GM23248 (cell line): ENCODE data around the gene MORC1. TPM values are rescaled to one million over a fixed set of nuclear protein-coding genes. Genes with fewer than 3 reads are reported as not detected.

Experiments used
- DNase-seq: peaks from one replicate; pipeline ENCODE4 v3.0.0-alpha.2; 2015
- H2AFZ ChIP-seq: fragments of 200-600 bp; sonication (generic); 2 replicates; pipeline ENCODE4 v1.6.1; 2016; ENCODE audit warnings: antibody characterized with exemption
- H3F3A ChIP-seq: fragments of 200-600 bp; sonication (generic); 2 replicates; pipeline ENCODE4 v1.6.1; 2016; ENCODE audit warnings: mild to moderate bottlenecking, antibody characterized with exemption, mixed run types; ENCODE audit not compliant: insufficient read depth
- H3K27ac ChIP-seq: fragments of 200-600 bp; sonication (generic); 2 replicates; pipeline ENCODE4 v1.5.1; 2016; ENCODE audit warnings: mild to moderate bottlenecking
- H3K27me3 ChIP-seq: fragments of 200-600 bp; sonication (generic); replicated peaks from 2 replicates; pipeline ENCODE4 v1.6.1; 2016; ENCODE audit warnings: mild to moderate bottlenecking; ENCODE audit not compliant: insufficient read depth
- H3K36me3 ChIP-seq: fragments of 200-600 bp; sonication (generic); 2 replicates; pipeline ENCODE4 v1.6.1; 2016; ENCODE audit warnings: low read depth, mild to moderate bottlenecking
- H3K4me1 ChIP-seq: fragments of 200-600 bp; sonication (generic); 2 replicates; pipeline ENCODE4 v1.6.1; 2016; ENCODE audit warnings: mild to moderate bottlenecking; ENCODE audit not compliant: insufficient read depth
- H3K4me2 ChIP-seq: fragments of 200-600 bp; sonication (generic); one replicate; pipeline ENCODE4 v1.6.1; 2016; ENCODE audit warnings: mild to moderate bottlenecking; ENCODE audit not compliant: unreplicated experiment
- H3K4me3 ChIP-seq: fragments of 200-600 bp; sonication (generic); 2 replicates; pipeline ENCODE4 v1.5.1; 2016; ENCODE audit warnings: mild to moderate bottlenecking
- H3K79me2 ChIP-seq: fragments of 200-600 bp; sonication (generic); 2 replicates; pipeline ENCODE4 v1.6.1; 2016; ENCODE audit warnings: mild to moderate bottlenecking; ENCODE audit not compliant: insufficient read depth
- H3K9ac ChIP-seq: fragments of 200-600 bp; sonication (generic); 2 replicates; pipeline ENCODE4 v1.6.1; 2016; ENCODE audit warnings: mild to moderate bottlenecking
- H3K9me2 ChIP-seq: fragments of 200-600 bp; sonication (generic); 2 replicates; pipeline ENCODE4 v1.6.1; 2016; ENCODE audit warnings: mixed run types, mild to moderate bottlenecking, moderate library complexity; ENCODE audit not compliant: insufficient read depth
- H3K9me3 ChIP-seq: fragments of 200-600 bp; sonication (generic); one replicate; pipeline ENCODE4 v1.6.1; 2017; ENCODE audit warnings: low read depth
- H4K20me1 ChIP-seq: fragments of 200-600 bp; sonication (generic); 2 replicates; pipeline ENCODE4 v1.6.0; 2016; ENCODE audit not compliant: insufficient read depth
- EZH2 ChIP-seq: fragments of 200-600 bp; sonication (generic); IDR thresholded peaks from 2 replicates; pipeline ENCODE4 v1.6.1; 2018; ENCODE audit warnings: antibody characterized with exemption, mild to moderate bottlenecking; ENCODE audit not compliant: insufficient read depth, poor library complexity, severe bottlenecking
- EZH2phosphoT487 ChIP-seq: fragments of 200-600 bp; sonication (generic); IDR thresholded peaks from 2 replicates; pipeline ENCODE4 v1.6.1; 2018; ENCODE audit warnings: antibody characterized with exemption, moderate library complexity, mild to moderate bottlenecking, low read depth; ENCODE audit not compliant: insufficient read depth
- WGBS, 2 experiments: methylation state at CpG; one replicate each; pipeline ENCODE4 v1.1.6; 2015 to 2017; ENCODE audit warnings: low lambda C conversion rate in 2 of 2, low coverage in 1 of 2; ENCODE audit errors: missing lambda C conversion rate in 2 of 2; 5-methylcytosine and 5-hydroxymethylcytosine counted together
- in situ Hi-C: fragments of 300-500 bp; cut with MboI; formaldehyde crosslinking; loops from 2 replicates; pipeline ENCODE4 v1.15.0; 2020
- polyA plus RNA-seq: library from polyadenylated mRNA; unstranded; fragments of >200 nt; fragmentation: Nextera tagmentation; extraction: Ambion mirVana; gene quantifications from 2 replicates; pipeline ENCODE4 v1.2.1, GENCODE V29; 2016
- total RNA-seq: library from RNA; depleted of rRNA; stranded (reverse); fragments of >200 nt; shearing (Covaris generic); gene quantifications from 2 replicates; pipeline ENCODE4 v1.2.3, GENCODE V29; 2014; rRNA removed

The MORC1 gene, protein sequence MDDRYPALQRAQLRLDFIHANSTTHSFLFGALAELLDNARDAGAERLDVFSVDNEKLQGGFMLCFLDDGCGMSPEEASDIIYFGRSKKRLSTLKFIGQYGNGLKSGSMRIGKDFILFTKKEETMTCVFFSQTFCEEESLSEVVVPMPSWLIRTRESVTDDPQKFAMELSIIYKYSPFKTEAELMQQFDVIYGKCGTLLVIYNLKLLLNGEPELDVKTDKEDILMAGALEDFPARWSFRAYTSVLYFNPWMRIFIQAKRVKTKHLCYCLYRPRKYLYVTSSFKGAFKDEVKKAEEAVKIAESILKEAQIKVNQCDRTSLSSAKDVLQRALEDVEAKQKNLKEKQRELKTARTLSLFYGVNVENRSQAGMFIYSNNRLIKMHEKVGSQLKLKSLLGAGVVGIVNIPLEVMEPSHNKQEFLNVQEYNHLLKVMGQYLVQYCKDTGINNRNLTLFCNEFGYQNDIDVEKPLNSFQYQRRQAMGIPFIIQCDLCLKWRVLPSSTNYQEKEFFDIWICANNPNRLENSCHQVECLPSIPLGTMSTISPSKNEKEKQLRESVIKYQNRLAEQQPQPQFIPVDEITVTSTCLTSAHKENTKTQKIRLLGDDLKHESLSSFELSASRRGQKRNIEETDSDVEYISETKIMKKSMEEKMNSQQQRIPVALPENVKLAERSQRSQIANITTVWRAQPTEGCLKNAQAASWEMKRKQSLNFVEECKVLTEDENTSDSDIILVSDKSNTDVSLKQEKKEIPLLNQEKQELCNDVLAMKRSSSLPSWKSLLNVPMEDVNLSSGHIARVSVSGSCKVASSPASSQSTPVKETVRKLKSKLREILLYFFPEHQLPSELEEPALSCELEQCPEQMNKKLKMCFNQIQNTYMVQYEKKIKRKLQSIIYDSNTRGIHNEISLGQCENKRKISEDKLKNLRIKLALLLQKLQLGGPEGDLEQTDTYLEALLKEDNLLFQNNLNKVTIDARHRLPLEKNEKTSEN
- total RNA-seq (not detected in 2 replicates), polyA plus RNA-seq (not detected in 2 replicates)

DNA sequence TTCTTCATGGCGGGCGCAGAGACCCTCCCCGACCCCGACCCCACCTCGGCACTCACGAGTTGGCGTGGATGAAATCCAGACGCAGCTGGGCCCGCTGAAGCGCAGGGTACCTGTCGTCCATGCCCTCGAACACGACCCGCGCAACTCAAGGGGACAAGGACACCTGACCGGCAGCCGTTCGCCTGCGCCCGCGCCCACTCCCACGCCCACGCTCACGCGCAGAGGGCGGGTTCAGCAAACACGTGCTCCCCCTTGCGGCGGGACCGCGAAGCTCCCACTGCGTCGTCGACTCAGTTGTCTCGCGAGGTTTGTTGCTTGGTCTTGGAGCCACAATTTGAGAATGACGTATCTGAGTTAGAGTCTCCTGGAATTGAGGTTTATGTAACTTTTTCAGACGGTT is at the start of gene MORC1:
Gene MORC1 (minus strand): TSS at position 196 of the 400 bp plus-strand sequence. CDS start 75 bp downstream, at position 121.
- no peak within 1 kb of the TSS for H2AFZ ChIP-seq
- DNase-seq, result no peak
- H3K27me3 ChIP-seq, result no peaks in the 10 kb centered on the region
- H3K4me3 ChIP-seq, result no peak within 1 kb of the TSS
- no peaks in the 10 kb centered on the region for H3K79me2 ChIP-seq
- TF ChIP-seq EZH2 (no peak), EZH2phosphoT487 (no peak)
- no peak within 1 kb of the TSS for H3K27ac ChIP-seq
- H3K9me3 ChIP-seq, result no peaks in the 10 kb centered on the region
- H3K36me3 ChIP-seq, result no peaks in the 10 kb centered on the region
- H3K9me2 ChIP-seq, result no peaks in the 10 kb centered on the region
- no peak within 1 kb of the TSS for H3K9ac ChIP-seq
- WGBS, 2 experiments, result 68 to 77% methylated on average over 37 to 38 of the region's 38 CpGs
- in situ Hi-C loops, result no loop called here
- no peaks in the 10 kb centered on the region for H3F3A ChIP-seq
- H3K4me2 ChIP-seq, result no peak within 1 kb of the TSS
- no peaks in the 10 kb centered on the region for H4K20me1 ChIP-seq
- H3K4me1 ChIP-seq, result no peaks in the 10 kb centered on the region

DNA sequence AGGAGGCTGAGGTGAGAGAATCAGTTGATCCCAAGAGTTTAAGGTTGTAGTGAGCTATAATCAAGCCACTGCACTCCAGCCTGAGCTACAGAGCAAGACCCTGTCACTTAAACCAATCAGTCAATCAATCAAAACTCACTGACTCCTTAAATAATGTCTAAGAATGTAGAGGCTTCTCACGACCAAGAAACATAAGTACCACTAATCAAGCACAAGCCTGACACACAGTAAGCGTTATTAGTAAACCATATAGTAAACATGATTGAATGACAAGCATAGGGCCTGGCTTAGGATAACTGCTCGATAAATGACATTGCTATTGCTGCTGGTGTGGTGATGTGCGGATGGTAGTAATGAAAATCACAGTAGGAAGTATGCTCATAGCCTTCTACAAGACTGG is 48.0 kb upstream of the MORC1 start:
- no peak overlapping the region for H3K9ac ChIP-seq
- in situ Hi-C loops, result no loop called here
- no peak overlapping the region for H3K27ac ChIP-seq
- no peak for DNase-seq
- no peaks in the 10 kb centered on the region for H3K9me3 ChIP-seq
- H3K4me2 ChIP-seq, result no peak overlapping the region
- H3K4me1 ChIP-seq, result no peaks in the 10 kb centered on the region
- H3K79me2 ChIP-seq, result no peaks in the 10 kb centered on the region
- 35 to 50% methylated on average over 4 of the region's 4 CpGs for WGBS, 2 experiments
- no peaks in the 10 kb centered on the region for H3K9me2 ChIP-seq
- no peaks in the 10 kb centered on the region for H3K36me3 ChIP-seq
- H4K20me1 ChIP-seq, result no peaks in the 10 kb centered on the region
- no peaks in the 10 kb centered on the region for H3K27me3 ChIP-seq
- no peaks in the 10 kb centered on the region for H3F3A ChIP-seq
- H2AFZ ChIP-seq, result no peak overlapping the region
- H3K4me3 ChIP-seq, result no peak overlapping the region
- TF ChIP-seq EZH2 (no peak), EZH2phosphoT487 (no peak)

DNA sequence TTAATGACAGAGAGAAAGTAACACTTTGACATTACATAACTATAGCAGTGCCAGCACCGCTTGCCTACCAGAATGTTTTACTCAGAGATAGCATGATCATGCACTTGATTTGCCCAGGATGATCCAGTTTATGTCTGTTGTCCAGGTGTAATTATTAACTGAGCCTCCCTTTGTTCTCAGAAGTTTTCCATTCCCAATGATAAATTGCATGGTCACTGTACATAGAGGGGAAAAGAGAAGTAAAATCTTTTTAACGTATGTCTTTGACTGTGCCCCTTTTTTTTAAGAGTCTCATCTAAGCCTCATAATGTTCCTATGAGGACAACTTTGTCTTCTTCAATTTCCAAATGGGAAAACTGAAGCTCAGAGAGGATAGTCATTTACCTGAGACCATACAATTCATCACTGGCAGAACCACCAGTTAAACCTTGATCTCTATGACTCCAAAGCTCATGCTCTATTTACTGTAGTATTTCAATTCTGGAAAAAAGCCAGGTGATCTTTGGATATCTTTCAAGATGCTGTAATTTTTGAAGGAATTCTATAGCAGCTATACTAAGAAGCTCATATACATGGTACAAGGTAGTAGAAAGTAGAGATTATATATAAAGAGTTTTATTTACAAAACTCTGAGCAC is 43.7 kb upstream of the MORC1 start:
- no peak overlapping the region for H3K4me3 ChIP-seq
- no peak for TF ChIP-seq EZH2phosphoT487
- no peak for TF ChIP-seq EZH2
- H3K9ac ChIP-seq, result no peak overlapping the region
- no peaks in the 10 kb centered on the region for H3K9me3 ChIP-seq
- H2AFZ ChIP-seq, result no peak overlapping the region
- H4K20me1 ChIP-seq, result no peaks in the 10 kb centered on the region
- in situ Hi-C loops, result no loop called here
- H3K9me2 ChIP-seq, result no peaks in the 10 kb centered on the region
- no peak for DNase-seq
- no peaks in the 10 kb centered on the region for H3F3A ChIP-seq
- no peaks in the 10 kb centered on the region for H3K36me3 ChIP-seq
- no peaks in the 10 kb centered on the region for H3K79me2 ChIP-seq
- H3K27me3 ChIP-seq, result no peaks in the 10 kb centered on the region
- no peak overlapping the region for H3K4me2 ChIP-seq
- H3K4me1 ChIP-seq, result no peaks in the 10 kb centered on the region
- H3K27ac ChIP-seq, result no peak overlapping the region
- 41 to 51% methylated on average over 2 of the region's 2 CpGs for WGBS, 2 experiments

DNA sequence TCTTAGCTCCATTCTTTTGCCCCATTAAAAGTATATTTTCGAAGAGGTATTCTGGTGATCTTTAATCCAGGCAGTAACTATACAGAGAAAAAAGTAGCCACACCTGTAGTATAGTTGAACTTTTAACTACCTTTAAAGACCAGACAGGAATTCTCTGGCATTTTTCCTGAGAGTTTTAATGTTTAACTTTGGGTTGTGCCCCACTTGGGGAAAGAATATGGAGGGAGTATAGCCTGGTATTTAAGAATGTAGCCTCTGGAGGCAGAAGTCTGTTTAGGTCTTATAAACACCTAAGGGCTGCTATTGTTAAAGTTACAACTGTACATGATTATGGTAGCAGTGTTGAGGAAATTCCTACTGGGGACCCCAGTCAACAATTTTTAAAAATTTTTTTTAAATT is 37.9 kb upstream of the MORC1 start:
- no peak overlapping the region for H3K4me2 ChIP-seq
- H3K4me3 ChIP-seq, result no peak overlapping the region
- no peaks in the 10 kb centered on the region for H3K9me2 ChIP-seq
- H3K4me1 ChIP-seq, result no peaks in the 10 kb centered on the region
- no peak overlapping the region for H3K9ac ChIP-seq
- no peaks in the 10 kb centered on the region for H3K36me3 ChIP-seq
- TF ChIP-seq EZH2phosphoT487 (no peak), EZH2 (no peak)
- H3K27me3 ChIP-seq, result no peaks in the 10 kb centered on the region
- no peak overlapping the region for H3K27ac ChIP-seq
- no peak for DNase-seq
- H3F3A ChIP-seq, result no peaks in the 10 kb centered on the region
- 2 to 5% methylated on average over 1 of the region's 1 CpG for WGBS, 2 experiments
- no peaks in the 10 kb centered on the region for H3K9me3 ChIP-seq
- H4K20me1 ChIP-seq, result no peaks in the 10 kb centered on the region
- H2AFZ ChIP-seq, result no peak overlapping the region
- in situ Hi-C loops, result no loop called here
- no peaks in the 10 kb centered on the region for H3K79me2 ChIP-seq
